ENCODE data around the gene ATP5F1C. TPM values are rescaled to one million over a fixed set of nuclear protein-coding genes. Genes with fewer than 3 reads are reported as not detected.

ATP5F1C gene
- polyA plus RNA-seq, 6 donors from 2014 or later, result 322 to 428 (median 383) TPM

Other genes with a start within 250 kb of the ATP5F1C start
- not detected for gene ITIH5, start 121.2 kb upstream of the ATP5F1C start, polyA plus RNA-seq (ENCODE audit: low read depth in 6 of 6)
- not detected for gene ITIH2, start 84.9 kb upstream of the ATP5F1C start, polyA plus RNA-seq (ENCODE audit: low read depth in 6 of 6)
- 10 to 100 TPM in 1 of 6 donors, 1 to 10 TPM in 5; 5.3 to 17.9 (median 6.0) TPM for gene KIN, start 184 bp upstream of the ATP5F1C start, polyA plus RNA-seq (ENCODE audit: low read depth in 6 of 6)
- gene TAF3, start 30.3 kb downstream of the ATP5F1C start, polyA plus RNA-seq (ENCODE audit: low read depth in 6 of 6), result 10 to 100 TPM in 1 of 6 donors, 1 to 10 TPM in 5; 6.3 to 17.3 (median 9.5) TPM

All from naive B cell (primary cell).